Keratinocyte (primary cell): ENCODE results near the gene RPRML. TPM values are rescaled to one million over a fixed set of nuclear protein-coding genes. Genes with fewer than 3 reads are reported as not detected.

Experiments
- DNase-seq: peaks from one replicate; pipeline ENCODE4 v3.0.0-alpha.2; 2011; ENCODE audit warnings: low read depth, missing footprints, low spot score
- FAIRE-seq: peaks from 2 replicates; lab custom pipeline; 2011; peaks lifted over from hg19 to GRCh38; lab: Jason Lieb, UNC
- H2AFZ ChIP-seq: 2 replicates; pipeline ENCODE4 v1.6.0; 2012; ENCODE audit warnings: low read length, control low read depth, inconsistent platforms; ENCODE audit not compliant: control insufficient read depth
- H3K27ac ChIP-seq: 2 replicates; pipeline ENCODE4 v1.5.1; 2011; ENCODE audit warnings: low read length; ENCODE audit not compliant: control insufficient read depth, insufficient read depth
- H3K27me3 ChIP-seq: 3 replicates; pipeline ENCODE4 v1.6.0; 2011; ENCODE audit warnings: low read length; ENCODE audit not compliant: control insufficient read depth, insufficient read depth; ENCODE audit errors: extremely low read depth
- H3K36me3 ChIP-seq, 2 experiments: 2 replicates in 1 of 2; 3 replicates in 1 of 2; pipeline ENCODE4 v1.5.1; 2011; ENCODE audit warnings: low read length in 2 of 2, mild to moderate bottlenecking in 1 of 2; ENCODE audit not compliant: control insufficient read depth in 2 of 2, insufficient read depth in 2 of 2; ENCODE audit errors: extremely low read depth in 1 of 2
- H3K4me1 ChIP-seq: 3 replicates; pipeline ENCODE4 v1.5.1; 2011; ENCODE audit warnings: low read length; ENCODE audit not compliant: control insufficient read depth, insufficient read depth; ENCODE audit errors: extremely low read depth
- H3K4me2 ChIP-seq: 3 replicates; pipeline ENCODE4 v1.6.0; 2011; ENCODE audit warnings: low read depth, low read length; ENCODE audit not compliant: control insufficient read depth, insufficient read depth; ENCODE audit errors: extremely low read depth
- H3K4me3 ChIP-seq, 3 experiments: fragments of 200-600 bp in 1 of 3; sonication (generic) in 1 of 3; 2 replicates in 2 of 3; 3 replicates in 1 of 3; pipeline ENCODE4 v1.5.1; 2011 to 2016; ENCODE audit warnings: low read length in 3 of 3, mild to moderate bottlenecking in 3 of 3, control low read depth in 2 of 3, inconsistent platforms in 1 of 3, low read depth in 1 of 3, mixed read lengths in 1 of 3, mixed run types in 1 of 3, moderate library complexity in 1 of 3; ENCODE audit not compliant: control insufficient read depth in 2 of 3, insufficient read depth in 2 of 3; ENCODE audit errors: extremely low read depth in 1 of 3
- H3K79me2 ChIP-seq: 2 replicates; pipeline ENCODE4 v1.6.0; 2012; ENCODE audit warnings: low read length; ENCODE audit not compliant: control insufficient read depth, insufficient read depth
- H3K9ac ChIP-seq: 3 replicates; pipeline ENCODE4 v1.6.0; 2011; ENCODE audit warnings: low read length; ENCODE audit not compliant: control insufficient read depth, insufficient read depth; ENCODE audit errors: extremely low read depth
- H3K9me1 ChIP-seq: 3 replicates; pipeline ENCODE4 v1.6.0; 2011; ENCODE audit warnings: low read length; ENCODE audit not compliant: control insufficient read depth, insufficient read depth; ENCODE audit errors: extremely low read depth
- H3K9me3 ChIP-seq: 2 replicates; pipeline ENCODE4 v1.5.1; 2012; ENCODE audit warnings: low read depth, low read length; ENCODE audit not compliant: control insufficient read depth
- H4K20me1 ChIP-seq: 3 replicates; pipeline ENCODE4 v1.6.0; 2011; ENCODE audit warnings: low read length; ENCODE audit not compliant: control insufficient read depth, insufficient read depth; ENCODE audit errors: extremely low read depth
- CTCF ChIP-seq, 3 experiments: IDR thresholded peaks in 1 of 3; conservative IDR thresholded peaks in 1 of 3; optimal IDR thresholded peaks in 1 of 3; 2 replicates in 2 of 3; 3 replicates in 1 of 3; pipeline versions ENCODE3 to v1.5.1; 2011; ENCODE audit warnings: low read length in 3 of 3, mild to moderate bottlenecking in 3 of 3, moderate library complexity in 2 of 3, control low read depth in 1 of 3, inconsistent platforms in 1 of 3; ENCODE audit not compliant: insufficient read depth in 2 of 3; ENCODE audit errors: extremely low read depth in 1 of 3
- EZH2 ChIP-seq: IDR thresholded peaks from one replicate; pipeline ENCODE4 v1.6.1; 2012; ENCODE audit warnings: inconsistent platforms, mild to moderate bottlenecking, low read length, moderate library complexity
- dilution Hi-C: fragments of 300-500 bp; cut with MboI; formaldehyde crosslinking; loops from one replicate; pipeline ENCODE4 v1.7.0; 2020; ENCODE audit warnings: low sequenced_read_pairs; ENCODE audit not compliant: extremely low pct_ligation_motif_present
- polyA plus RNA-seq, 5 experiments: library from polyadenylated mRNA; depleted of rRNA in 3 of 5; stranded (reverse) in 3 of 5; stranded (forward) in 1 of 5; unstranded in 1 of 5; fragments of >200 nt; gene quantifications; 1 replicate in 1 of 5; 2 replicates in 3 of 5; 3 replicates in 1 of 5; pipeline versions ENCODE4 v1.2.1 to v1.2.3, GENCODE V29; 2011 to 2012; ENCODE audit warnings: missing spikeins in 2 of 5, low read depth in 1 of 5, low replicate concordance in 1 of 5

The RPRML gene
- polyA plus RNA-seq, 1 donor (not counting 4 experiments of a cell fraction or from before 2014, with no cell fraction given) = not detected

GRCh38 chr17:46935658-46936266 is 43.3 kb downstream of the RPRML start:
- H4K20me1 ChIP-seq = no peaks in the 10 kb centered on the region
- no peaks in the 10 kb centered on the region for H3K79me2 ChIP-seq
- H3K9me3 ChIP-seq = no peaks in the 10 kb centered on the region
- H3K9me1 ChIP-seq = no peaks in the 10 kb centered on the region
- dilution Hi-C loops = no loop called here
- H3K4me3 ChIP-seq = no peak overlapping the region
- TF ChIP-seq CTCF (optimal IDR thresholded peaks at IDR 0.05 in 1 of 3, IDR thresholded peaks at IDR 0.05 in 1 of 3, conservative IDR thresholded peaks at IDR 0.05 in 1 of 3; ENCODE audit: extremely low read depth in 1 of 3, insufficient read depth in 2 of 3, low read length in 3 of 3) (no peak), EZH2 (no peak)
- FAIRE-seq = no peak
- DNase-seq = no peak
- no peaks in the 10 kb centered on the region for H3K27me3 ChIP-seq
- H3K4me1 ChIP-seq = peaks cover 3% of the 10 kb centered on the region
- peaks cover 68% of the 10 kb centered on the region in 2 experiments for H3K36me3 ChIP-seq
- no peak overlapping the region for H2AFZ ChIP-seq
- H3K9ac ChIP-seq = no peak overlapping the region
- H3K4me2 ChIP-seq = no peak overlapping the region
- no peak overlapping the region for H3K27ac ChIP-seq

DNA sequence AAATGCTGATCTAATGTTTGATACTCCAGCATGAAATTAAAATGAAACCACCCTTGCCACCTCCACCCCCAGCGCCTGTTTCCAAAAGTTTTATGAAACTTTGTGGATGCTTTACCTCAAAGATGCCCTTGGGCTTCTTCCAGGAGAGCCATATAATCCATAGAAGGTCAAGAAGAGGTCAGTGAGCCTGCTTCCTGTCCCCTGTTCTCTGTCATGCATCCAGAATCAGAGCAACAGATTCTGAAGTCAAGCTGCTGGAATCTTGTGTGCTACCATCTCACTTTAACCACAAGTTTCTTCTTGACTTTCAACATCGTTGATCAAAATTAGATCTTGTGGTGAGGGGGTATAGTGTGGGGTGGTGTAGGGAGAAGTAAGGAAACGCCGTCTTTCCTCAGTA is 47.5 kb downstream of the RPRML start:
- H3K4me3 ChIP-seq = no peak overlapping the region
- no peak for DNase-seq
- no peak for FAIRE-seq
- peaks cover 29% of the 10 kb centered on the region for H3K4me1 ChIP-seq
- dilution Hi-C loops = no loop called here
- H4K20me1 ChIP-seq = peaks cover 21% of the 10 kb centered on the region
- no peaks in the 10 kb centered on the region for H3K27me3 ChIP-seq
- H3K9me3 ChIP-seq = no peaks in the 10 kb centered on the region
- H2AFZ ChIP-seq = no peak overlapping the region
- H3K9ac ChIP-seq = no peak overlapping the region
- no peak overlapping the region for H3K27ac ChIP-seq
- peaks cover 45 to 57% of the 10 kb centered on the region in 2 experiments for H3K36me3 ChIP-seq
- H3K4me2 ChIP-seq = no peak overlapping the region
- peaks cover 6% of the 10 kb centered on the region for H3K9me1 ChIP-seq
- TF ChIP-seq EZH2 (no peak), CTCF (optimal IDR thresholded peaks at IDR 0.05 in 1 of 3, IDR thresholded peaks at IDR 0.05 in 1 of 3, conservative IDR thresholded peaks at IDR 0.05 in 1 of 3; ENCODE audit: extremely low read depth in 1 of 3, insufficient read depth in 2 of 3, low read length in 3 of 3) (no peak)
- H3K79me2 ChIP-seq = peaks cover 29% of the 10 kb centered on the region
